ENCODE results near the gene KCND3.

- TF ChIP-seq CTCF (conservative IDR thresholded peaks at IDR 0.05; ENCODE audit: low read depth, low read length) (no peak), RAD21 (IDR thresholded peaks at IDR 0.05; ENCODE audit: low read length) (no peak), RFX5 (IDR thresholded peaks at IDR 0.05; ENCODE audit: low read depth, low read length) (no peak), ELK1 (IDR thresholded peaks at IDR 0.05; ENCODE audit: borderline replicate concordance, low read depth, low read length) (no peak), NFE2L2 (IDR thresholded peaks at IDR 0.05; ENCODE audit: low read depth, low read length) (no peak), POLR2A (IDR thresholded peaks at IDR 0.05; ENCODE audit: low read depth, low read length) (no peak), RCOR1 (IDR thresholded peaks at IDR 0.05; ENCODE audit: insufficient replicate concordance, low read length) (no peak), MAZ (IDR thresholded peaks at IDR 0.05; ENCODE audit: borderline replicate concordance, low read depth, low read length) (no peak), CEBPB (IDR thresholded peaks at IDR 0.05; ENCODE audit: low read depth, low read length) (no peak), MAFK (IDR thresholded peaks at IDR 0.05; ENCODE audit: low read depth, low read length) (no peak), SMC3 (IDR thresholded peaks at IDR 0.05; ENCODE audit: low read depth, low read length) (no peak)
- TF ChIP-seq, protein P1, sequence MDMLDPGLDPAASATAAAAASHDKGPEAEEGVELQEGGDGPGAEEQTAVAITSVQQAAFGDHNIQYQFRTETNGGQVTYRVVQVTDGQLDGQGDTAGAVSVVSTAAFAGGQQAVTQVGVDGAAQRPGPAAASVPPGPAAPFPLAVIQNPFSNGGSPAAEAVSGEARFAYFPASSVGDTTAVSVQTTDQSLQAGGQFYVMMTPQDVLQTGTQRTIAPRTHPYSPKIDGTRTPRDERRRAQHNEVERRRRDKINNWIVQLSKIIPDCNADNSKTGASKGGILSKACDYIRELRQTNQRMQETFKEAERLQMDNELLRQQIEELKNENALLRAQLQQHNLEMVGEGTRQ (IDR thresholded peaks at IDR 0.05; ENCODE audit: low read depth, low read length), result no peak
Observed at GRCh38 chr1:112012823-112013222, 23.4 kb upstream of the KCND3 start.

Data from IMR-90 (cell line).